Measurements from ENCODE around the gene TRIM28.

The TRIM28 gene

GRCh38 chr19:58579473-58580142 is 35.7 kb downstream of the TRIM28 start:
- DNase-seq = no peak

GRCh38 chr19:58581227-58582141 is 37.6 kb downstream of the TRIM28 start:
- DNase-seq = peak; percentile 91

- DNase-seq = no peak
Measured at GRCh38 chr19:58582985-58583384, 39.1 kb downstream of the TRIM28 start.

- no peak for DNase-seq
Measured at GRCh38 chr19:58584498-58585441, 40.9 kb downstream of the TRIM28 start.

GRCh38 chr19:58585442-58586132 is 41.7 kb downstream of the TRIM28 start:
- no peak for DNase-seq

- no peak for DNase-seq
Measured at GRCh38 chr19:58586133-58586765, 42.4 kb downstream of the TRIM28 start.
